K562 (cell line): Measurements from ENCODE around the gene ANAPC13. TPM values are rescaled to one million over a fixed set of nuclear protein-coding genes. Genes with fewer than 3 reads are reported as not detected.

ENCODE experiments used
- ATF7 ChIP-seq: fragments of 450-650 bp; IDR thresholded peaks from 2 replicates; pipeline ENCODE4 v1.7.1; 2014; ENCODE audit warnings: mild to moderate bottlenecking, moderate library complexity
- CBFB ChIP-seq: sonication (generic); formaldehyde crosslinking; IDR thresholded peaks from 2 replicates; pipeline ENCODE4 v1.4.0; 2020; ENCODE audit warnings: mild to moderate bottlenecking, missing genetic modification reagents
- CREB5 ChIP-seq: fragments of 250-450 bp; sonication (Bioruptor Pico); IDR thresholded peaks from 2 replicates; pipeline ENCODE4 v1.5.0; 2020; ENCODE audit warnings: mild to moderate bottlenecking
- CXXC5 ChIP-seq: fragments of 250-450 bp; sonication (Bioruptor Pico); IDR thresholded peaks from 2 replicates; pipeline ENCODE4 v1.8.0; 2022; ENCODE audit warnings: inconsistent platforms, mild to moderate bottlenecking, moderate library complexity
- L3MBTL2 ChIP-seq: fragments of 450-650 bp; IDR thresholded peaks from 2 replicates; pipeline ENCODE4 v1.6.1; 2016; ENCODE audit warnings: mild to moderate bottlenecking, moderate library complexity
- MYBL2 ChIP-seq, 2 experiments: fragments of 450-650 bp in 1 of 2; sonication (generic) in 1 of 2; formaldehyde crosslinking in 1 of 2; IDR thresholded peaks; 2 replicates each; pipeline versions ENCODE4 v1.6.1 to v1.8.1; 2017 to 2022; ENCODE audit warnings: borderline replicate concordance in 1 of 2, inconsistent platforms in 1 of 2, low read depth in 1 of 2, mild to moderate bottlenecking in 1 of 2, missing genetic modification reagents in 1 of 2, moderate library complexity in 1 of 2
- NCOR1 ChIP-seq: fragments of 450-650 bp; IDR thresholded peaks from 2 replicates; pipeline ENCODE4 v1.6.1; 2016; ENCODE audit warnings: mild to moderate bottlenecking, moderate library complexity
- PML ChIP-seq: IDR thresholded peaks from 2 replicates; pipeline ENCODE4 v1.6.1; 2012; ENCODE audit warnings: low read length, inconsistent platforms
- POLR2B ChIP-seq: fragments of 450-650 bp; IDR thresholded peaks from 2 replicates; pipeline ENCODE4 v1.6.1; 2018; ENCODE audit warnings: low read depth; ENCODE audit not compliant: partially characterized antibody
- RAD51 ChIP-seq: fragments of 450-650 bp; IDR thresholded peaks from 2 replicates; pipeline ENCODE4 v1.7.1; 2016; ENCODE audit warnings: low read depth, mild to moderate bottlenecking, borderline replicate concordance
- RB1 ChIP-seq: fragments of 450-650 bp; IDR thresholded peaks from 2 replicates; pipeline ENCODE4 v1.6.1; 2017; ENCODE audit warnings: low read depth, mild to moderate bottlenecking
- TAF1 ChIP-seq: IDR thresholded peaks from 2 replicates; pipeline ENCODE4 v1.6.1; 2011; ENCODE audit warnings: mild to moderate bottlenecking, low read length, moderate library complexity; ENCODE audit not compliant: insufficient read depth, control insufficient read depth, severe bottlenecking; ENCODE audit errors: extremely low read depth
- ZBTB1 ChIP-seq: sonication (generic); formaldehyde crosslinking; IDR thresholded peaks from 2 replicates; pipeline ENCODE4 v1.8.1; 2023; ENCODE audit warnings: missing genetic modification reagents, low read depth, mild to moderate bottlenecking, borderline replicate concordance
- ZNF274 ChIP-seq: IDR thresholded peaks from 2 replicates; pipeline ENCODE4 v1.6.1; 2011; ENCODE audit warnings: low read depth, mild to moderate bottlenecking, low read length, moderate library complexity, borderline replicate concordance
- ZNF431 ChIP-seq: sonication (generic); formaldehyde crosslinking; IDR thresholded peaks from 2 replicates; pipeline ENCODE4 v1.8.0; 2022; ENCODE audit warnings: mild to moderate bottlenecking, missing genetic modification reagents
- polyA plus RNA-seq, 8 experiments: library from polyadenylated mRNA; depleted of rRNA in 4 of 8; stranded (reverse) in 5 of 8; unstranded in 3 of 8; fragments of >200 nt; fragmentation: Nextera tagmentation in 2 of 8; fragmentation: Illumina TruSeq in 1 of 8; extraction: Ambion mirVana in 2 of 8; extraction: Trizol in 1 of 8; gene quantifications; 2 replicates each; pipeline versions ENCODE4 v1.2.1 to v1.2.3, GENCODE V29; 2011 to 2014; ENCODE audit warnings: inconsistent platforms in 1 of 8, missing spikeins in 1 of 8
- total RNA-seq, 7 experiments: library from RNA; depleted of rRNA in 6 of 7; stranded (reverse); fragments of >200 nt in 6 of 7; fragmentation: Illumina TruSeq in 2 of 7; extraction: Trizol in 2 of 7; gene quantifications; 2 replicates each; pipeline versions ENCODE4 v1.2.1 to v1.2.3, GENCODE V29; 2011 to 2021; ENCODE audit warnings: low replicate concordance in 1 of 7
- TF ChIP-seq, protein P1 (sequence below): fragments of 450-650 bp; IDR thresholded peaks from 2 replicates; pipeline ENCODE4 v1.6.1; 2016; ENCODE audit warnings: low read depth

The ANAPC13 gene
- total and polyA plus RNA-seq, 9 of the 15 experiments (the other 6 are each of a cell fraction or from before 2014, with no cell fraction given), result 48.5 to 238 (median 68.5) TPM

DNA sequence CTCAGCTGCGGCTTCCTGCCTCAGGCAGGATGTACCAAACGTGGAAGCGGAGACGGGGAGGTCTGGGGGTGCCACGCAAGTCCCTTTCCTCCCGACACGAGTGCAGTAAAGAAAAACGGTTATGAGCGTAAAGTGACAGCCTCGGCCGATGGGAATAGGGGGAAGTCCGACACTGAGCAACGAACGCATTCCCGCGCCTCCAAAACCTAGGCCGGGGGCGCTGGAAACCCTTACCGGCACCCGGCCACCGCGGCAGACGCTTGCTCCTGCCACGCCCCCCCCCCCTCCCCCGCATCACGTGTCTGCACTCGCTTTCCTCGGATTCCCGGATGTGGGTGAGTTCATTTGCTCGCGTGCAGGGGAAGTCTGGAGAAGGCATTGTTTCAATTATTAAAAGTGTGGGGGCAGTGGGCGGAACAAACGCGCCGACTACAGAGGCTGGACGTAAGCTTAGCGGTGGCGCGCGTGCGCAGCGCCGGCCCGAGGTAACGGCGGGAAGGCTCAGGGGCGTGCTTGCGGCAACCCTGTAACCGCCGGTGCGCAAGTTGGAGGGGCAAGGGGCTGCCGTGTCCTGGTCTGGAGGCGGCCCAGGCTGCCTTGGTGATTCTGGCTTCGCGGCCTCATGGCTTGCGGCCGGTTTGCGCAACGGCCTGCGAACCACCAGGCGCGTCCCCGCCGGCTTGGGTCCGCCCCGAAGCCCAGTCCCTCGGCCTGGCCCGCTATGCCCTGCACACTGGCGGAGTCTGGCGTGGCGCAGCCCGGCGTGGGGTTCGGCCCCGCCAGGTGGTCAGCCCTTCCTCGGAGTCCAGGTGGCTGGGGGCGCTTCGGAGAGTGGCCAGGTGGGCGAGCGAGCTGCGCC, at the start of gene ANAPC13, which contains the start of gene CEP63 (continued):
- TF ChIP-seq, protein P1, sequence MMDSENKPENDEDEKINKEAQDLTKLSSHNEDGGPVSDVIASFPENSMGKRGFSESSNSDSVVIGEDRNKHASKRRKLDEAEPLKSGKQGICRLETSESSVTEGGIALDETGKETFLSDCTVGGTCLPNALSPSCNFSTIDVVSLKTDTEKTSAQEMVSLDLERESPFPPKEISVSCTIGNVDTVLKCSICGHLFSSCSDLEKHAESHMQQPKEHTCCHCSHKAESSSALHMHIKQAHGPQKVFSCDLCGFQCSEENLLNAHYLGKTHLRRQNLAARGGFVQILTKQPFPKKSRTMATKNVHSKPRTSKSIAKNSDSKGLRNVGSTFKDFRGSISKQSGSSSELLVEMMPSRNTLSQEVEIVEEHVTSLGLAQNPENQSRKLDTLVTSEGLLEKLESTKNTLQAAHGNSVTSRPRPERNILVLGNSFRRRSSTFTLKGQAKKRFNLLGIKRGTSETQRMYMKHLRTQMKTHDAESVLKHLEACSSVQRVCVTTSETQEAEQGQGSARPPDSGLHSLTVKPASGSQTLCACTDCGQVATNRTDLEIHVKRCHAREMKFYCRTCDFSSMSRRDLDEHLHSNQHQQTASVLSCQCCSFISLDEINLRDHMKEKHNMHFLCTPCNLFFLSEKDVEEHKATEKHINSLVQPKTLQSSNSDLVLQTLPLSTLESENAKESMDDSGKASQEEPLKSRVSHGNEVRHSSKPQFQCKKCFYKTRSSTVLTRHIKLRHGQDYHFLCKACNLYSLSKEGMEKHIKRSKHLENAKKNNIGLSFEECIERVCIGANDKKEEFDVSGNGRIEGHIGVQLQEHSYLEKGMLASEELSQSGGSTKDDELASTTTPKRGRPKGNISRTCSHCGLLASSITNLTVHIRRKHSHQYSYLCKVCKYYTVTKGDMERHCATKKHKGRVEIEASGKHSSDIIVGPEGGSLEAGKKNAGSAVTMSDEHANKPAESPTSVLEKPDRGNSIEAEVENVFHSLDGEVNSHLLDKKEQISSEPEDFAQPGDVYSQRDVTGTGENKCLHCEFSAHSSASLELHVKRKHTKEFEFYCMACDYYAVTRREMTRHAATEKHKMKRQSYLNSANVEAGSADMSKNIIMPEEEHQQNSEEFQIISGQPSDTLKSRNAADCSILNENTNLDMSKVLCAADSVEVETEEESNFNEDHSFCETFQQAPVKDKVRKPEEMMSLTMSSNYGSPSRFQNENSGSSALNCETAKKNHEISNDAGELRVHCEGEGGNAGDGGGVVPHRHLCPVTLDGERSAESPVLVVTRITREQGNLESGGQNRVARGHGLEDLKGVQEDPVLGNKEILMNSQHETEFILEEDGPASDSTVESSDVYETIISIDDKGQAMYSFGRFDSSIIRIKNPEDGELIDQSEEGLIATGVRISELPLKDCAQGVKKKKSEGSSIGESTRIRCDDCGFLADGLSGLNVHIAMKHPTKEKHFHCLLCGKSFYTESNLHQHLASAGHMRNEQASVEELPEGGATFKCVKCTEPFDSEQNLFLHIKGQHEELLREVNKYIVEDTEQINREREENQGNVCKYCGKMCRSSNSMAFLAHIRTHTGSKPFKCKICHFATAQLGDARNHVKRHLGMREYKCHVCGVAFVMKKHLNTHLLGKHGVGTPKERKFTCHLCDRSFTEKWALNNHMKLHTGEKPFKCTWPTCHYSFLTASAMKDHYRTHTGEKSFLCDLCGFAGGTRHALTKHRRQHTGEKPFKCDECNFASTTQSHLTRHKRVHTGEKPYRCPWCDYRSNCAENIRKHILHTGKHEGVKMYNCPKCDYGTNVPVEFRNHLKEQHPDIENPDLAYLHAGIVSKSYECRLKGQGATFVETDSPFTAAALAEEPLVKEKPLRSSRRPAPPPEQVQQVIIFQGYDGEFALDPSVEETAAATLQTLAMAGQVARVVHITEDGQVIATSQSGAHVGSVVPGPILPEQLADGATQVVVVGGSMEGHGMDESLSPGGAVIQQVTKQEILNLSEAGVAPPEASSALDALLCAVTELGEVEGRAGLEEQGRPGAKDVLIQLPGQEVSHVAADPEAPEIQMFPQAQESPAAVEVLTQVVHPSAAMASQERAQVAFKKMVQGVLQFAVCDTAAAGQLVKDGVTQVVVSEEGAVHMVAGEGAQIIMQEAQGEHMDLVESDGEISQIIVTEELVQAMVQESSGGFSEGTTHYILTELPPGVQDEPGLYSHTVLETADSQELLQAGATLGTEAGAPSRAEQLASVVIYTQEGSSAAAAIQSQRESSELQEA, result peak; percentile 87
- TF ChIP-seq MYBL2 (IDR thresholded peaks at IDR 0.05; ENCODE audit: low read depth), result 0 out of 2 replicates have a peak, but pooled peaks have one; percentile 36
- no peak for TF ChIP-seq MYBL2 (CRISPR knock-in tag; IDR thresholded peaks at IDR 0.05; ENCODE audit: borderline replicate concordance)
- peak; percentile 41; the same call in 1 of the 2 replicates for TF ChIP-seq RB1
- peak; percentile 85 for TF ChIP-seq L3MBTL2
- TF ChIP-seq CBFB, result peak; percentile 40; the same call in 1 of the 2 replicates
- peak; percentile 92 for TF ChIP-seq RAD51
- peak; percentile 54; the same call in 1 of the 2 replicates for TF ChIP-seq ZBTB1 (CRISPR knock-in tag)
- TF ChIP-seq ZNF431 (CRISPR knock-in tag), result peak; percentile 61; the same call in 1 of the 2 replicates
- no peak for TF ChIP-seq ZNF274
- TF ChIP-seq CREB5 (CRISPR knock-in tag), result no peak
- TF ChIP-seq NCOR1, result peak; percentile 7; the same call in 1 of the 2 replicates
- TF ChIP-seq POLR2B, result peak; percentile 78
- peak; percentile 69 for TF ChIP-seq CXXC5 (CRISPR knock-in tag)
- peak; percentile 24; the same call in 1 of the 2 replicates for TF ChIP-seq PML
- peak; percentile 71 for TF ChIP-seq TAF1
- TF ChIP-seq ATF7, result peak; percentile 98
